PC-9 (cell line): Measurements from ENCODE around the gene ACBD4. TPM values are rescaled to one million over a fixed set of nuclear protein-coding genes. Genes with fewer than 3 reads are reported as not detected.

Experiments used
- BruUV-seq: library from RNA; stranded (reverse); fragments of 400-500 nt; replicated peaks from 2 replicates; lab custom pipeline; 2021; lab: Mats Ljungman, UMichigan
- CTCF ChIA-PET: fragments of 300-600 bp; sonication (Branson Sonifier 250); formaldehyde crosslinking; loops from one replicate; lab custom pipeline; 2022; ENCODE audit warnings: antibody characterized with exemption; lab: Charles Lee
- POLR2A ChIA-PET: fragments of 300-600 bp; sonication (Branson Sonifier 250); formaldehyde crosslinking; loops from one replicate; lab custom pipeline; 2022; ENCODE audit warnings: antibody characterized with exemption; ENCODE audit not compliant: unreplicated experiment; lab: Charles Lee
- DNase-seq, 2 experiments: peaks; one replicate each; pipeline versions ENCODE4 v3.0.0 to v3.0.0-alpha.2; 2015 to 2022; ENCODE audit warnings: mixed read lengths in 1 of 2
- H2AFZ ChIP-seq: fragments of 200-600 bp; sonication (generic); 2 replicates; pipeline ENCODE4 v1.8.1; 2017; ENCODE audit warnings: antibody characterized with exemption
- H3F3A ChIP-seq: fragments of 200-600 bp; sonication (generic); 2 replicates; pipeline ENCODE4 v1.8.1; 2017; ENCODE audit warnings: antibody characterized with exemption, mild to moderate bottlenecking, low read depth; ENCODE audit not compliant: insufficient read depth
- H3K27ac ChIP-seq: fragments of 200-600 bp; sonication (generic); 2 replicates; pipeline ENCODE4 v1.6.1; 2016; ENCODE audit warnings: mixed run types
- H3K27me3 ChIP-seq: fragments of 200-600 bp; sonication (generic); 2 replicates; pipeline ENCODE4 v1.6.1; 2016; ENCODE audit warnings: low read depth, mixed run types; ENCODE audit not compliant: insufficient read depth
- H3K36me3 ChIP-seq: fragments of 200-600 bp; sonication (generic); 2 replicates; pipeline ENCODE4 v1.6.1; 2016; ENCODE audit warnings: low read depth, mixed run types
- H3K4me1 ChIP-seq: fragments of 200-600 bp; sonication (generic); replicated peaks from 2 replicates; pipeline ENCODE4 v1.6.1; 2016; ENCODE audit warnings: mixed run types; ENCODE audit not compliant: insufficient read depth
- H3K4me2 ChIP-seq: fragments of 200-600 bp; sonication (generic); 2 replicates; pipeline ENCODE4 v1.6.1; 2017; ENCODE audit warnings: mixed run types
- H3K4me3 ChIP-seq: fragments of 200-600 bp; sonication (generic); 2 replicates; pipeline ENCODE4 v1.6.1; 2016; ENCODE audit warnings: mixed run types
- H3K79me2 ChIP-seq: fragments of 200-600 bp; sonication (generic); 2 replicates; pipeline ENCODE4 v1.6.1; 2017; ENCODE audit warnings: low read depth, mixed run types
- H3K9me2 ChIP-seq: fragments of 200-600 bp; sonication (generic); 2 replicates; pipeline ENCODE4 v1.8.1; 2017; ENCODE audit warnings: mild to moderate bottlenecking; ENCODE audit not compliant: insufficient read depth
- H3K9me3 ChIP-seq: fragments of 200-600 bp; sonication (generic); 2 replicates; pipeline ENCODE4 v1.8.1; 2016; ENCODE audit warnings: low read depth; ENCODE audit not compliant: insufficient read depth
- H4K20me1 ChIP-seq: fragments of 200-600 bp; sonication (generic); 2 replicates; pipeline ENCODE4 v1.8.1; 2017; ENCODE audit not compliant: insufficient read depth
- EZH2 ChIP-seq: fragments of 200-600 bp; sonication (generic); IDR thresholded peaks from 2 replicates; pipeline ENCODE4 v1.8.0; 2017; ENCODE audit warnings: antibody characterized with exemption, low read depth
- intact Hi-C: fragments of 100-400 bp; cut with micrococcal nuclease; formaldehyde crosslinking; loops from one replicate; pipeline ENCODE4 v1.10.0; 2022; ENCODE audit not compliant: unreplicated experiment
- total RNA-seq: library from RNA; stranded (reverse); gene quantifications from 2 replicates; pipeline ENCODE4 v1.2.3, GENCODE V29; 2021
- TF ChIP-seq, protein P1 (sequence below): fragments of 200-600 bp; sonication (generic); conservative IDR thresholded peaks from 2 replicates; pipeline ENCODE4 v1.6.1; 2017; ENCODE audit warnings: mixed run types, antibody characterized with exemption, mild to moderate bottlenecking, moderate library complexity

ACBD4 gene
- total RNA-seq, 1 experiment from 2014 or later: 14.6 TPM

DNA sequence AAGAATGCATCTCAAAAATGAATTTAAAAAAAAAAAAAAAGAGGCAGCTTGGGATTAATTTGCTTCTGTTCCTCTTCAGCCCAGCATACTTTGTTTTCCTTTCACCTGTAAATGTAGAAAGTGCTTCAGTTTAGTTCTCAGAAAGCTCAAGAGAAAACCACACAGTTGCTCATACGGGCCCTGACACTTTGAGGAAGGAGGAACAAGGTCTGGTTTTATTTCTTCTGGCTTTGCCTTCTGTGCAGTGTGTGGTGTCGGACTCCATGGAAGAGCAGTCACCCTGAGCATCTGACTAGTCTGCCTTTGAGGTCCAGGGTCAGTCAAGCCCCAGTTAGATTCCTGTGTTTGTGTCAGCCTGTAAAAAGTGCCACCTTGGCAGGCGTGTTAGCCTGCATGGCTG, 46.7 kb upstream of the ACBD4 start:
- H3K27me3 ChIP-seq: no peaks in the 10 kb centered on the region
- intact Hi-C loops: no loop called here
- no peak overlapping the region for H3K27ac ChIP-seq
- H3K79me2 ChIP-seq: no peaks in the 10 kb centered on the region
- peaks cover 18% of the 10 kb centered on the region for H3K4me1 ChIP-seq
- BruUV-seq: no TSS peak
- no peaks in the 10 kb centered on the region for H3K9me3 ChIP-seq
- peaks cover 19% of the 10 kb centered on the region for H3K36me3 ChIP-seq
- no peak overlapping the region for H3K4me3 ChIP-seq
- H3K9me2 ChIP-seq: no peaks in the 10 kb centered on the region
- H3F3A ChIP-seq: peaks cover 31% of the 10 kb centered on the region
- H2AFZ ChIP-seq: no peak overlapping the region
- CTCF ChIA-PET: no interaction called here
- H4K20me1 ChIP-seq: 0 out of 2 replicates have a peak, but pooled peaks cover 2% of the 10 kb centered on the region
- no peak for TF ChIP-seq EZH2
- TF ChIP-seq, protein P1, sequence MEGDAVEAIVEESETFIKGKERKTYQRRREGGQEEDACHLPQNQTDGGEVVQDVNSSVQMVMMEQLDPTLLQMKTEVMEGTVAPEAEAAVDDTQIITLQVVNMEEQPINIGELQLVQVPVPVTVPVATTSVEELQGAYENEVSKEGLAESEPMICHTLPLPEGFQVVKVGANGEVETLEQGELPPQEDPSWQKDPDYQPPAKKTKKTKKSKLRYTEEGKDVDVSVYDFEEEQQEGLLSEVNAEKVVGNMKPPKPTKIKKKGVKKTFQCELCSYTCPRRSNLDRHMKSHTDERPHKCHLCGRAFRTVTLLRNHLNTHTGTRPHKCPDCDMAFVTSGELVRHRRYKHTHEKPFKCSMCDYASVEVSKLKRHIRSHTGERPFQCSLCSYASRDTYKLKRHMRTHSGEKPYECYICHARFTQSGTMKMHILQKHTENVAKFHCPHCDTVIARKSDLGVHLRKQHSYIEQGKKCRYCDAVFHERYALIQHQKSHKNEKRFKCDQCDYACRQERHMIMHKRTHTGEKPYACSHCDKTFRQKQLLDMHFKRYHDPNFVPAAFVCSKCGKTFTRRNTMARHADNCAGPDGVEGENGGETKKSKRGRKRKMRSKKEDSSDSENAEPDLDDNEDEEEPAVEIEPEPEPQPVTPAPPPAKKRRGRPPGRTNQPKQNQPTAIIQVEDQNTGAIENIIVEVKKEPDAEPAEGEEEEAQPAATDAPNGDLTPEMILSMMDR: no peak
- DNase-seq: no peak
- no peak overlapping the region for H3K4me2 ChIP-seq
- POLR2A ChIA-PET: no interaction called here

DNA sequence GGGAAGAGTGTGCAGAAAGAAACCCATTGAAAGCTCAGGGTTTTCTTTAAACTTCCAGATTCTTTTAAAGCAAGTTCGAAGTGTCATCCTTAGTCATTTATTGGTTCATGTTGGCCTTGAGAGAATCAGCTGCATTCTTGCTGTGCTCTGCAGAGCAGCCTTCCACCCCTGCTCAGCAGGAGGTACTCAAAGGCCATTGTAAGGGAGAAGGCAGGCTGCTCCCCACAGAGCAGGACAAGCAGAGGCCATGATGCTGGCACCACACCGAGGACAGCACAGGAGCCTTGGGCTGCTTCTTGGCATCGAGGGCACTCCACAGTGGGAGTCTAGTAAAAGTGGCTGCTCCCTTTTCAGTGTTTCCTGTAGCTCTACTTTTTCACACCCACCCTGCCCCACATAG, 44.8 kb upstream of the ACBD4 start:
- Histone ChIP-seq H3K4me1 (peaks cover 21% of the 10 kb centered on the region), H3F3A (peaks cover 48% of the 10 kb centered on the region), H2AFZ (no peak overlapping the region), H3K79me2 (no peaks in the 10 kb centered on the region; the same call in 1 of the 2 replicates), H3K36me3 (peaks cover 17% of the 10 kb centered on the region), H3K9me2 (no peaks in the 10 kb centered on the region), H3K9me3 (no peaks in the 10 kb centered on the region), H4K20me1 (no peaks in the 10 kb centered on the region), H3K4me3 (no peak overlapping the region), H3K27ac (no peak overlapping the region), H3K4me2 (no peak overlapping the region), H3K27me3 (no peaks in the 10 kb centered on the region)
- ChIA-PET POLR2A (no interaction called here), CTCF (no interaction called here)
- BruUV-seq: no TSS peak
- no peak for TF ChIP-seq EZH2
- TF ChIP-seq, protein P1: no peak
- intact Hi-C loops: loop anchor here (5.0 to 10.0 kb wide), 2 partner anchors 38 to 66 kb away; partner anchors contain the start of gene DCAKD
- no peak for DNase-seq

DNA sequence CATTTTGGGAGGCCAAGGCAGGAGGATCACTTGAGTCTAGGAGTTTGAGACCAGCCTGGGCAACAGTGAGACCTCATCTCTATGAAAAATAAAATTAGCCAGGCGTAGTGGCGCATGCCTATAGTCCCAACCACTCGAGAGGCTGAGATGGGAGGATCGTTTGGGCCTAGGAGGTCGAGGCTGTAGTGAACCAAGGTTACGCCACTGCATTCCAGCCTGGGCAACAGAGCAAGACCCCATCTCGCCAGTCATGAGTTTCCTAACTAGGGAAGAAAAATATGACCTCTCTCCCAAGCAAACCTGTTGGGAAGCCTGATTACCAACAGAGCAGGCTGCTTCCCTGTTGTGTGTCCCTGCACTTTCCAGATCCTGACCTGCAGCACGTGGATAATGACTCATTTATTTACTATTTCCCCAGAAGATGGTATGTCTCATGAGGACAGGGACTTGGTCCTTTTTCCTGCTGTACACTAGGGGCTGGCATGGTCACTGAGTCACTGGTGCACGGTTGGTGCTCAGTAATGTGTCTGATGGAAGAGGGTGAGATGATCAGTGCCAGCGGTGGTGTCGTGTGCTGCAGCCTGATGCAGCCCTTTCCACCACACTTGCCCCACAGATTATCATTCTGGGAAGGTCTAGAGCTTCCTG, 43.6 kb upstream of the ACBD4 start:
- H3K9me2 ChIP-seq: no peaks in the 10 kb centered on the region
- no peak overlapping the region for H3K4me3 ChIP-seq
- peaks cover 49% of the 10 kb centered on the region for H3F3A ChIP-seq
- no peaks in the 10 kb centered on the region for H3K27me3 ChIP-seq
- peak in 1 of 2 experiments; percentile 55 for DNase-seq
- no peak overlapping the region for H2AFZ ChIP-seq
- no peaks in the 10 kb centered on the region for H3K9me3 ChIP-seq
- H3K27ac ChIP-seq: peak overlapping the region; percentile 66
- intact Hi-C loops: loop anchor here (2.0 to 10.0 kb wide), 3 partner anchors 33 to 67 kb away; partner anchors contain the start of gene DCAKD
- no TSS peak for BruUV-seq
- H3K79me2 ChIP-seq: no peaks in the 10 kb centered on the region; the same call in 1 of the 2 replicates
- TF ChIP-seq, protein P1: no peak
- no peak for TF ChIP-seq EZH2
- CTCF ChIA-PET: no interaction called here
- POLR2A ChIA-PET: no interaction called here
- H3K36me3 ChIP-seq: peaks cover 20% of the 10 kb centered on the region
- no peaks in the 10 kb centered on the region for H4K20me1 ChIP-seq
- peaks cover 21% of the 10 kb centered on the region for H3K4me1 ChIP-seq
- H3K4me2 ChIP-seq: no peak overlapping the region
